Measurements from ENCODE around the gene DIO2. TPM values are rescaled to one million over a fixed set of nuclear protein-coding genes. Genes with fewer than 3 reads are reported as not detected.

The DIO2 gene
- total and polyA plus RNA-seq, 8 donors: 1.2 to 26.6 (median 19.7) TPM

- no peaks in the 10 kb centered on the region for H3K36me3 ChIP-seq
- intact Hi-C loops (cut with DNase I; ENCODE audit: low total_unique reads): no loop called here
- TF ChIP-seq EP300 (IDR thresholded peaks at IDR 0.05) (no peak), POLR2A (IDR thresholded peaks at IDR 0.05) (no peak), CTCF (IDR thresholded peaks at IDR 0.05) (no peak), POLR2AphosphoS5 (IDR thresholded peaks at IDR 0.05) (no peak)
Observed at GRCh38 chr14:80164991-80165721, 46.1 kb downstream of the DIO2 start.

GRCh38 chr14:80152763-80153162 is 58.5 kb downstream of the DIO2 start:
- intact Hi-C loops (cut with DNase I; ENCODE audit: low total_unique reads): no loop called here
- Histone ChIP-seq H3K4me1 (no peaks in the 10 kb centered on the region), H3K27ac (no peak overlapping the region), H3K27me3 (no peaks in the 10 kb centered on the region), H3K4me3 (no peak overlapping the region), H3K9me3 (no peaks in the 10 kb centered on the region), H3K36me3 (no peaks in the 10 kb centered on the region)
- TF ChIP-seq EP300 (IDR thresholded peaks at IDR 0.05): no peak
- no peak for TF ChIP-seq POLR2A (IDR thresholded peaks at IDR 0.05)
- no peak for TF ChIP-seq CTCF (IDR thresholded peaks at IDR 0.05)
- TF ChIP-seq POLR2AphosphoS5 (IDR thresholded peaks at IDR 0.05): no peak
- WGBS, 5 donors: 72 to 83% (median 75%) methylated on average over 1 of the region's 1 CpG
- DNase-seq: no peak

More at GRCh38 chr14:80164991-80165721, 46.1 kb downstream of the DIO2 start:
- WGBS, 5 donors: 80 to 89% (median 85%) methylated on average over 9 of the region's 9 CpGs
- H3K9me3 ChIP-seq: no peaks in the 10 kb centered on the region
- no peaks in the 10 kb centered on the region for H3K27me3 ChIP-seq
- no peak overlapping the region for H3K4me3 ChIP-seq
- DNase-seq: no peak
- H3K27ac ChIP-seq: no peak overlapping the region
- no peaks in the 10 kb centered on the region for H3K4me1 ChIP-seq

GRCh38 chr14:80152166-80152565 is 59.1 kb downstream of the DIO2 start:
- H3K36me3 ChIP-seq: no peaks in the 10 kb centered on the region
- intact Hi-C loops (cut with DNase I; ENCODE audit: low total_unique reads): no loop called here
- no peaks in the 10 kb centered on the region for H3K9me3 ChIP-seq
- H3K4me1 ChIP-seq: no peaks in the 10 kb centered on the region
- DNase-seq: no peak
- TF ChIP-seq CTCF (IDR thresholded peaks at IDR 0.05) (no peak), EP300 (IDR thresholded peaks at IDR 0.05) (no peak), POLR2AphosphoS5 (IDR thresholded peaks at IDR 0.05) (no peak), POLR2A (IDR thresholded peaks at IDR 0.05) (no peak)
- H3K27ac ChIP-seq: no peak overlapping the region
- H3K27me3 ChIP-seq: no peaks in the 10 kb centered on the region
- H3K4me3 ChIP-seq: no peak overlapping the region

GRCh38 chr14:80150301-80150700 is 61.0 kb downstream of the DIO2 start:
- no peaks in the 10 kb centered on the region for H3K4me1 ChIP-seq
- DNase-seq: no peak
- H3K9me3 ChIP-seq: no peaks in the 10 kb centered on the region
- H3K27me3 ChIP-seq: no peaks in the 10 kb centered on the region
- no peaks in the 10 kb centered on the region for H3K36me3 ChIP-seq
- intact Hi-C loops (cut with DNase I; ENCODE audit: low total_unique reads): no loop called here
- H3K4me3 ChIP-seq: no peak overlapping the region
- TF ChIP-seq POLR2A (IDR thresholded peaks at IDR 0.05): no peak
- WGBS, 5 donors: 77 to 89% (median 84%) methylated on average over 1 of the region's 1 CpG
- H3K27ac ChIP-seq: no peak overlapping the region
